CMK (cell line): ENCODE data around the gene SP6.
A peak's percentile ranks its signal among the peaks of the same experiment; 100 is the strongest.

Source experiments
- DNase-seq: peaks from one replicate; pipeline ENCODE4 v3.0.0-alpha.2; 2010; ENCODE audit warnings: low read depth

The SP6 gene

GRCh38 chr17:47879776-47880454 is 29.0 kb upstream of the SP6 start:
- DNase-seq: no peak

GRCh38 chr17:47879028-47879585 is 28.1 kb upstream of the SP6 start:
- peak; percentile 55 for DNase-seq

GRCh38 chr17:47878203-47879027 is 27.5 kb upstream of the SP6 start:
- no peak for DNase-seq

- DNase-seq: peak; percentile 48
Measured at GRCh38 chr17:47877368-47878034, 26.5 kb upstream of the SP6 start.

- no peak for DNase-seq
Measured at GRCh38 chr17:47875011-47875985, 24.3 kb upstream of the SP6 start.

- DNase-seq: no peak
Measured at GRCh38 chr17:47873200-47874090, 22.5 kb upstream of the SP6 start.

- no peak for DNase-seq
Measured at GRCh38 chr17:47872651-47873161, 21.7 kb upstream of the SP6 start.

- DNase-seq: no peak
Measured at GRCh38 chr17:47872019-47872650, 21.2 kb upstream of the SP6 start.

- no peak for DNase-seq
Measured at GRCh38 chr17:47871048-47871447, 20.1 kb upstream of the SP6 start.

- no peak for DNase-seq
Measured at GRCh38 chr17:47870056-47870455, 19.1 kb upstream of the SP6 start.

- no peak for DNase-seq
Measured at GRCh38 chr17:47869114-47869513, 18.2 kb upstream of the SP6 start.

- no peak for DNase-seq
Measured at GRCh38 chr17:47867813-47868533, 17.0 kb upstream of the SP6 start.

- DNase-seq: no peak
Measured at GRCh38 chr17:47866941-47867340, 16.0 kb upstream of the SP6 start.

GRCh38 chr17:47864791-47865216 is 13.8 kb upstream of the SP6 start:
- no peak for DNase-seq

- no peak for DNase-seq
Measured at GRCh38 chr17:47862621-47863440, 11.9 kb upstream of the SP6 start.

GRCh38 chr17:47860386-47860785 is 9.4 kb upstream of the SP6 start:
- DNase-seq: no peak

- no peak for DNase-seq
Measured at GRCh38 chr17:47857551-47858455, 6.8 kb upstream of the SP6 start.
